ENCODE measurements around the gene ADAM10.

Gene ADAM10

DNA sequence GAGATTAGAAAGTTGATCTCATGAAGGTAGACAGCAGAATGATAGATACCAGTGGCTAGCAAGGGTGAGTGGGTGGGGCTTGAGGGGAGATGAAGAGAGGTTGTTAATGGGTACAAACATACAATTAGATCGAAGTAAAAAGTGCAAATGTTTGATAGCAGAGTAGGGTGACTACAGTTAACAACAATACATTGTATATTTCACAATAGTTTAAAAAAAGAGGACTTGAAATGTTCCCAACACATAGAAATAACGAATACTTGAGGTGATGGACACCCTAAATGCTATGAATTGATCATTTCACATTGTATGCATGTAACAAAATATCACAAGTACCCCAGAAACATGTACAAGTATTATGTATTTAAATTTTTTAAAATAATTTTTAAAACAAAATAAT lies 47.3 kb downstream of the ADAM10 start:
- Histone ChIP-seq H3K4me2 (ENCODE audit: insufficient read depth, low read length, poor library complexity, severe bottlenecking) (no peak overlapping the region), H3K79me1 (ENCODE audit: low read depth, low read length) (peaks cover 7% of the 10 kb centered on the region), H3K23ac (ENCODE audit: low read depth, low read length, poor library complexity) (no peak overlapping the region), H3K27me3 (ENCODE audit: control insufficient read depth in 3 of 3, insufficient read depth in 3 of 3, low read depth in 1 of 3, low read length in 3 of 3) (no peaks in the 10 kb centered on the region), H3K4me1 (ENCODE audit: control insufficient read depth in 2 of 2, insufficient read depth in 1 of 2, low read depth in 1 of 2, low read length in 2 of 2) (no peaks in the 10 kb centered on the region), H3K36me3 (replicated peaks in 1 of 2; ENCODE audit: control insufficient read depth in 2 of 2, insufficient read depth in 2 of 2, low read length in 2 of 2) (peaks cover 1 to 32% of the 10 kb centered on the region in 2 donors), H2BK12ac (ENCODE audit: low read length) (no peak overlapping the region), H3K9me3 (replicated peaks in 1 of 2; ENCODE audit: control insufficient read depth in 2 of 2, insufficient read depth in 1 of 2, low read depth in 1 of 2, low read length in 2 of 2) (peaks cover 0 to 46% of the 10 kb centered on the region in 2 donors), H3K9ac (ENCODE audit: low read depth, low read length, poor library complexity) (no peak overlapping the region), H2BK5ac (ENCODE audit: low read length) (no peak overlapping the region), H2AK5ac (ENCODE audit: low read depth, low read length) (no peak overlapping the region), H4K91ac (ENCODE audit: low read depth, low read length, poor library complexity) (no peak overlapping the region), H3K27ac (replicated peaks; ENCODE audit: low read length) (no peak overlapping the region), H2AFZ (ENCODE audit: low read length) (no peak overlapping the region), H3K4ac (ENCODE audit: low read length) (no peak overlapping the region), H3K4me3 (ENCODE audit: low read length in 2 of 2) (no peak overlapping the region), H2BK120ac (ENCODE audit: low read depth, low read length) (no peak overlapping the region), H4K8ac (ENCODE audit: low read depth, low read length) (no peak overlapping the region), H3K14ac (ENCODE audit: low read length) (no peak overlapping the region), H2BK15ac (ENCODE audit: low read length) (no peak overlapping the region), H3K18ac (ENCODE audit: low read length) (no peak overlapping the region)
- no CpG with 5 or more reads among the region's 2 CpGs for WGBS, 2 donors (ENCODE audit: extremely low coverage in 2 of 2, insufficient read length in 2 of 2, insufficient replicate concordance in 1 of 2)
- DNase-seq (ENCODE audit: low spot score), result no peak

DNA sequence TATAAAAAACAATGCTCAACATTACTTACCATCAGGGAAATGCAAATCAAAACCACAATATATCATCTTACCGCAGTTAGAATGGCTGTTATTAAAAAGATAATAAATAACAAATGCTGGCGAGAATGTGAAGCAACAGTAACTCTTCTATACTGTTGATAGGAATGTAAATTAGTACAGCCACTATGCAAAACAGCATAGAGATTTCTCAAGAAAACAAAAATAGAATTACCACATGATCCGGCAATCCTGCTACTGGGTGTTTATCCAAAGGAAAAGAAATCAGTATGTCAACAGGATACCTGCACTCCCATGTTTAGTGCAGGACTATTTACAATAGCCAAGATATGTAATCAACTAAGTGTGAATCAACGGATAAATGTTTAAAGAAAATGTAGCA lies 48.1 kb downstream of the ADAM10 start:
- Histone ChIP-seq H2AK5ac (ENCODE audit: low read depth, low read length) (no peak overlapping the region), H2BK5ac (ENCODE audit: low read length) (no peak overlapping the region), H2BK15ac (ENCODE audit: low read length) (no peak overlapping the region), H2AFZ (ENCODE audit: low read length) (no peak overlapping the region), H3K79me1 (ENCODE audit: low read depth, low read length) (peaks cover 13% of the 10 kb centered on the region), H3K27ac (replicated peaks; ENCODE audit: low read length) (no peak overlapping the region), H3K14ac (ENCODE audit: low read length) (no peak overlapping the region), H2BK12ac (ENCODE audit: low read length) (no peak overlapping the region), H4K8ac (ENCODE audit: low read depth, low read length) (no peak overlapping the region), H3K4me3 (ENCODE audit: low read length in 2 of 2) (no peak overlapping the region), H3K9me3 (replicated peaks in 1 of 2; ENCODE audit: control insufficient read depth in 2 of 2, insufficient read depth in 1 of 2, low read depth in 1 of 2, low read length in 2 of 2) (peaks cover 0 to 46% of the 10 kb centered on the region in 2 donors), H2BK120ac (ENCODE audit: low read depth, low read length) (no peak overlapping the region), H4K91ac (ENCODE audit: low read depth, low read length, poor library complexity) (no peak overlapping the region), H3K4me1 (ENCODE audit: control insufficient read depth in 2 of 2, insufficient read depth in 1 of 2, low read depth in 1 of 2, low read length in 2 of 2) (no peaks in the 10 kb centered on the region), H3K27me3 (ENCODE audit: control insufficient read depth in 3 of 3, insufficient read depth in 3 of 3, low read depth in 1 of 3, low read length in 3 of 3) (no peaks in the 10 kb centered on the region), H3K9ac (ENCODE audit: low read depth, low read length, poor library complexity) (no peak overlapping the region), H3K18ac (ENCODE audit: low read length) (no peak overlapping the region), H3K36me3 (replicated peaks in 1 of 2; ENCODE audit: control insufficient read depth in 2 of 2, insufficient read depth in 2 of 2, low read length in 2 of 2) (peaks cover 1 to 30% of the 10 kb centered on the region in 2 donors), H3K4ac (ENCODE audit: low read length) (no peak overlapping the region), H3K23ac (ENCODE audit: low read depth, low read length, poor library complexity) (no peak overlapping the region), H3K4me2 (ENCODE audit: insufficient read depth, low read length, poor library complexity, severe bottlenecking) (no peak overlapping the region)
- no peak for DNase-seq (ENCODE audit: low spot score)
- WGBS, 2 donors (ENCODE audit: extremely low coverage in 2 of 2, insufficient read length in 2 of 2, insufficient replicate concordance in 1 of 2), result no CpG with 5 or more reads among the region's 4 CpGs

DNA sequence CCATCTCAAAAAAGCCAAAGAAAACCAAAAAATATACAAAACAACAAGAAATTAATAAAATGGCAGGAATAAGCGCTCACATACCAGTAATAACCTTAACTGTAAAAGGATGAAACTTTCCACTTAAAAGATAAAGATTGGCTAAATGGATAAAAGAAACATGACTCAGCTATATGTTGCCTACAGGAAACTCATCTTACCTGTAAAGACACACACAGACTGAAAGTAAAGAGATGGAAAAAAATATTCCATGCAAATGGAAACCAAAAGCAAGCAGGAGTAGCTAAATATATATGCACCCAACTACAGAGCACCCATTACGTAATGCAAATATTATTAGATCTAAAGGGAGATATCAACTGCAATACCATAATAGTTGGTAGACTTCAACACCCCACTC lies 49.7 kb downstream of the ADAM10 start:
- no peaks in the 10 kb centered on the region for H3K4me1 ChIP-seq (ENCODE audit: control insufficient read depth in 2 of 2, insufficient read depth in 1 of 2, low read depth in 1 of 2, low read length in 2 of 2)
- no peak overlapping the region for H3K27ac ChIP-seq (replicated peaks; ENCODE audit: low read length)
- no peak overlapping the region for H3K18ac ChIP-seq (ENCODE audit: low read length)
- H3K9me3 ChIP-seq (replicated peaks in 1 of 2; ENCODE audit: control insufficient read depth in 2 of 2, insufficient read depth in 1 of 2, low read depth in 1 of 2, low read length in 2 of 2), result peaks cover 0 to 46% of the 10 kb centered on the region in 2 donors
- no peak overlapping the region for H2AFZ ChIP-seq (ENCODE audit: low read length)
- H2BK120ac ChIP-seq (ENCODE audit: low read depth, low read length), result no peak overlapping the region
- no peak overlapping the region for H2BK12ac ChIP-seq (ENCODE audit: low read length)
- H3K4me2 ChIP-seq (ENCODE audit: insufficient read depth, low read length, poor library complexity, severe bottlenecking), result no peak overlapping the region
- no peak overlapping the region for H2BK15ac ChIP-seq (ENCODE audit: low read length)
- no CpG with 5 or more reads among the region's 2 CpGs for WGBS, 2 donors (ENCODE audit: extremely low coverage in 2 of 2, insufficient read length in 2 of 2, insufficient replicate concordance in 1 of 2)
- DNase-seq (ENCODE audit: low spot score), result no peak
- H4K8ac ChIP-seq (ENCODE audit: low read depth, low read length), result no peak overlapping the region
- H3K9ac ChIP-seq (ENCODE audit: low read depth, low read length, poor library complexity), result no peak overlapping the region
- H3K4me3 ChIP-seq (ENCODE audit: low read length in 2 of 2), result no peak overlapping the region
- H3K14ac ChIP-seq (ENCODE audit: low read length), result no peak overlapping the region
- H4K91ac ChIP-seq (ENCODE audit: low read depth, low read length, poor library complexity), result no peak overlapping the region
- no peak overlapping the region for H3K4ac ChIP-seq (ENCODE audit: low read length)
- H2BK5ac ChIP-seq (ENCODE audit: low read length), result no peak overlapping the region
- peaks cover 1 to 30% of the 10 kb centered on the region in 2 donors for H3K36me3 ChIP-seq (replicated peaks in 1 of 2; ENCODE audit: control insufficient read depth in 2 of 2, insufficient read depth in 2 of 2, low read length in 2 of 2)
- H3K23ac ChIP-seq (ENCODE audit: low read depth, low read length, poor library complexity), result no peak overlapping the region
- no peaks in the 10 kb centered on the region for H3K27me3 ChIP-seq (ENCODE audit: control insufficient read depth in 3 of 3, insufficient read depth in 3 of 3, low read depth in 1 of 3, low read length in 3 of 3)
- peaks cover 13% of the 10 kb centered on the region for H3K79me1 ChIP-seq (ENCODE audit: low read depth, low read length)
- no peak overlapping the region for H2AK5ac ChIP-seq (ENCODE audit: low read depth, low read length)

DNA sequence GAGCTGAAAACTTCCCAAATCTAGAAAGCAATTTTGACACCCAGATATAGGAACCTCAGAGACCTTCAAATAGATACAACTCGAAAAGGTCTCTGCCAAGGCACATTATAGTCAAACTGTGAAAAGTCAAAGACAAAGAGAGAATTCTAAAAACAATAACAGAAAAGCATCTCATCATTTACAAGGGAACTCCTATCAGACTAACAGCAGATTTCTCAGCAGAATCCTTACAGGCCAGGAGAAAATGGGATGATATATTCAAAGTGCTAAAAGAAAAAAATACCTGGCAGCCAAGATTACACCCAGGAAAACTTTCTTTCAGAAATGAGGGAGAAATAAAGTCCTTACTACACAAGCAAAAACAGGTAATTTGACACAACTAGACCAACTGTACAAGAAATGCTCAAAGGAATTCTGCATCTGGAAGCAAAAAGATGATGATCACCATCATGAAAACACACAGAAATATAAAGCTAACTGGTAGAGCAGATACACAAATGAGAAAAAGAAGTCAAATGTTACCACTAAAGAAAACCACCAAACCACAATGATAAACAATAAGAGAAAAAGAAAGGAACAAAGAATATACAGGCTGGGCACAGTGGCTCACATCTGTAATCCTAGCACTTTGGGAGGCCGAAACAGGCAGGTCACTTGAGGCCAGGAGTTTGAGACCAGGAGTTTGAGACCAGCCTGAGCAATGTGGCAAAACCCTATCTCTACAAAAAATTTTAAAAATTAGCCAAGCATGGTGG lies 50.4 kb downstream of the ADAM10 start:
- H3K4me1 ChIP-seq (ENCODE audit: control insufficient read depth in 2 of 2, insufficient read depth in 1 of 2, low read depth in 1 of 2, low read length in 2 of 2), result no peaks in the 10 kb centered on the region
- H4K8ac ChIP-seq (ENCODE audit: low read depth, low read length), result no peak overlapping the region
- no peak overlapping the region for H3K4me3 ChIP-seq (ENCODE audit: low read length in 2 of 2)
- no peak overlapping the region for H3K14ac ChIP-seq (ENCODE audit: low read length)
- WGBS, 2 donors (ENCODE audit: extremely low coverage in 2 of 2, insufficient read length in 2 of 2, insufficient replicate concordance in 1 of 2), result no CpG with 5 or more reads among the region's 2 CpGs
- H3K27ac ChIP-seq (replicated peaks; ENCODE audit: low read length), result no peak overlapping the region
- H3K36me3 ChIP-seq (replicated peaks in 1 of 2; ENCODE audit: control insufficient read depth in 2 of 2, insufficient read depth in 2 of 2, low read length in 2 of 2), result peaks cover 1 to 30% of the 10 kb centered on the region in 2 donors
- no peaks in the 10 kb centered on the region for H3K27me3 ChIP-seq (ENCODE audit: control insufficient read depth in 3 of 3, insufficient read depth in 3 of 3, low read depth in 1 of 3, low read length in 3 of 3)
- H3K79me1 ChIP-seq (ENCODE audit: low read depth, low read length), result peaks cover 13% of the 10 kb centered on the region
- no peak overlapping the region for H2BK120ac ChIP-seq (ENCODE audit: low read depth, low read length)
- H2AFZ ChIP-seq (ENCODE audit: low read length), result no peak overlapping the region
- no peak overlapping the region for H2AK5ac ChIP-seq (ENCODE audit: low read depth, low read length)
- no peak overlapping the region for H4K91ac ChIP-seq (ENCODE audit: low read depth, low read length, poor library complexity)
- no peak overlapping the region for H2BK15ac ChIP-seq (ENCODE audit: low read length)
- DNase-seq (ENCODE audit: low spot score), result no peak
- H3K9ac ChIP-seq (ENCODE audit: low read depth, low read length, poor library complexity), result no peak overlapping the region
- no peak overlapping the region for H2BK12ac ChIP-seq (ENCODE audit: low read length)
- H3K23ac ChIP-seq (ENCODE audit: low read depth, low read length, poor library complexity), result no peak overlapping the region
- H3K18ac ChIP-seq (ENCODE audit: low read length), result no peak overlapping the region
- H3K4ac ChIP-seq (ENCODE audit: low read length), result no peak overlapping the region
- H2BK5ac ChIP-seq (ENCODE audit: low read length), result no peak overlapping the region
- no peak overlapping the region for H3K4me2 ChIP-seq (ENCODE audit: insufficient read depth, low read length, poor library complexity, severe bottlenecking)
- peaks cover 0 to 46% of the 10 kb centered on the region in 2 donors for H3K9me3 ChIP-seq (replicated peaks in 1 of 2; ENCODE audit: control insufficient read depth in 2 of 2, insufficient read depth in 1 of 2, low read depth in 1 of 2, low read length in 2 of 2)
